ENCODE measurements around the gene MID2.
"Not testable (repeated sequence)": the region's sequence is repeated elsewhere in the genome, so short reads cannot be mapped to it uniquely, and the experiment has no call there.

MID2 gene

DNA sequence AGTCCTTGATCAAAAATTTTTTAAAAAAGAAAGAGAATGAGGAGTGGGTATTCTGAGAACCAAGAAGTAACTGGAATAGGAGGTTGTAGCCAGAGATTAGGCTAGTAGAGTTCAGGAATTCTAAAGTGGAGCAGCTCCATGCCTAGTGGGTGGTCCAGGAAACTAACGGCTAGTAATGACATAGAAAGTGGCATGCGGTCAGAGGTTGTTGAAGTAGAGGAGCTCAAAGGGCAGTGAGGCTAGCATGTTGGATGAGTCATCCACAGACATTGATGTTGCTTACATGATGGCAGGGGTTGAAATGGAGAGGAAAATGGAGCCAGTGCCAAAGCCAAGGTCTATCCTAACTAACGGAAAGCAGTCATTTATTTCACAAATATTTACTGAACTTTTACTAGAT is 114.4 kb downstream of the MID2 start:
- DNase-seq (ENCODE audit: low spot score) = no peak

- not testable (repeated sequence) for DNase-seq (ENCODE audit: low spot score)
These were observed 129.7 kb downstream of the MID2 start for GRCh38 chrX:107955337-107955736.

- DNase-seq (ENCODE audit: low spot score) = no peak
These were observed 143.0 kb downstream of the MID2 start for GRCh38 chrX:107968623-107969022.

DNA sequence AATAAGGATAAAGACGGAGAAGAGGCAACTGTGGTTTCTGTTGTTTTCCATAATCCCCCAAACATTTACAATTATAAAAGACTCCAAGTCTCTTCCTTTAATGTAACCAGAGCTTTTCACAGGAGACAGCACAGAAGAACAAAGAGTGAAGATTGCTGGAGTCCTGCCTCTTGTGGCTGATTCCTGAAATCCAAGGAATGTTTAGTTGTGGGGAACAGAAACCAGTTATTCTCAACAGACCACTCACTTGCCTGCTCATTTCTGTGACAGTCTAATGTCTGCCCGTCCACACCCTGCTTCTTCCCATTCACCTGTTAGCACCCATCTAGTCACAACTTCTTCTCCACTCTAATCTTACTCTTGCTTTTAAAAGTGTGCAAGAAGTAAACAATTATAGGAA is 144.4 kb downstream of the MID2 start:
- DNase-seq (ENCODE audit: low spot score) = no peak

GRCh38 chrX:107971636-107972035 is 146.0 kb downstream of the MID2 start:
- DNase-seq (ENCODE audit: low spot score) = no peak

All from NAMALWA (cell line).